Osteoblast (primary cell): ENCODE results near the gene MX2. TPM values are rescaled to one million over a fixed set of nuclear protein-coding genes. Genes with fewer than 3 reads are reported as not detected.
"Not testable (repeated sequence)": the region's sequence is repeated elsewhere in the genome, so short reads cannot be mapped to it uniquely, and the experiment has no call there.

Experiments
- DNase-seq: peaks from one replicate; pipeline ENCODE4 v3.0.0; 2011; ENCODE audit warnings: low spot score, mixed read lengths; ENCODE audit not compliant: insufficient read length; ENCODE audit errors: missing footprints
- H2AFZ ChIP-seq: 2 replicates; pipeline ENCODE4 v1.6.0; 2011; ENCODE audit warnings: mild to moderate bottlenecking, low read length
- H3K27ac ChIP-seq: 2 replicates; pipeline ENCODE4 v1.5.1; 2011; ENCODE audit warnings: mild to moderate bottlenecking, low read depth, low read length, moderate library complexity
- H3K27me3 ChIP-seq: 2 replicates; pipeline ENCODE4 v1.6.0; 2012; ENCODE audit warnings: mild to moderate bottlenecking, control low read depth, inconsistent platforms, low read length, moderate library complexity; ENCODE audit not compliant: insufficient read depth
- H3K36me3 ChIP-seq: 2 replicates; pipeline ENCODE4 v1.5.1; 2011; ENCODE audit warnings: mild to moderate bottlenecking, low read length, control low read depth, moderate library complexity; ENCODE audit not compliant: insufficient read depth
- H3K4me1 ChIP-seq: 2 replicates; pipeline ENCODE4 v1.5.1; 2011; ENCODE audit warnings: mild to moderate bottlenecking, low read length, control low read depth, moderate library complexity; ENCODE audit not compliant: insufficient read depth
- H3K4me2 ChIP-seq: 2 replicates; pipeline ENCODE4 v1.6.0; 2011; ENCODE audit warnings: mild to moderate bottlenecking, low read length; ENCODE audit not compliant: insufficient read depth
- H3K4me3 ChIP-seq: fragments of 200-600 bp; sonication (generic); 3 replicates; pipeline ENCODE4 v1.5.1; 2012; ENCODE audit warnings: mild to moderate bottlenecking, low read length, inconsistent platforms; ENCODE audit not compliant: insufficient read depth
- H3K79me2 ChIP-seq: 2 replicates; pipeline ENCODE4 v1.6.0; 2012; ENCODE audit warnings: mild to moderate bottlenecking, low read length, control low read depth, inconsistent platforms; ENCODE audit not compliant: insufficient read depth
- H3K9me3 ChIP-seq: 2 replicates; pipeline ENCODE4 v1.5.1; 2011; ENCODE audit warnings: low read depth, low read length, control low read depth
- H4K20me1 ChIP-seq: 2 replicates; pipeline ENCODE4 v1.6.0; 2012; ENCODE audit warnings: mild to moderate bottlenecking, low read length, control low read depth; ENCODE audit not compliant: insufficient read depth
- total RNA-seq: library from RNA; depleted of rRNA; stranded (reverse); fragments of >200 nt; gene quantifications from 2 replicates; pipeline ENCODE4 v1.2.3, GENCODE V29; 2012
- TF ChIP-seq, protein P1 (sequence below): IDR thresholded peaks from 2 replicates; pipeline ENCODE4 v1.5.1; 2011; ENCODE audit warnings: mild to moderate bottlenecking, low read depth, low read length, moderate library complexity; ENCODE audit errors: extremely low read depth

The MX2 gene
- total RNA-seq, 1 donor = 14.5 TPM

DNA sequence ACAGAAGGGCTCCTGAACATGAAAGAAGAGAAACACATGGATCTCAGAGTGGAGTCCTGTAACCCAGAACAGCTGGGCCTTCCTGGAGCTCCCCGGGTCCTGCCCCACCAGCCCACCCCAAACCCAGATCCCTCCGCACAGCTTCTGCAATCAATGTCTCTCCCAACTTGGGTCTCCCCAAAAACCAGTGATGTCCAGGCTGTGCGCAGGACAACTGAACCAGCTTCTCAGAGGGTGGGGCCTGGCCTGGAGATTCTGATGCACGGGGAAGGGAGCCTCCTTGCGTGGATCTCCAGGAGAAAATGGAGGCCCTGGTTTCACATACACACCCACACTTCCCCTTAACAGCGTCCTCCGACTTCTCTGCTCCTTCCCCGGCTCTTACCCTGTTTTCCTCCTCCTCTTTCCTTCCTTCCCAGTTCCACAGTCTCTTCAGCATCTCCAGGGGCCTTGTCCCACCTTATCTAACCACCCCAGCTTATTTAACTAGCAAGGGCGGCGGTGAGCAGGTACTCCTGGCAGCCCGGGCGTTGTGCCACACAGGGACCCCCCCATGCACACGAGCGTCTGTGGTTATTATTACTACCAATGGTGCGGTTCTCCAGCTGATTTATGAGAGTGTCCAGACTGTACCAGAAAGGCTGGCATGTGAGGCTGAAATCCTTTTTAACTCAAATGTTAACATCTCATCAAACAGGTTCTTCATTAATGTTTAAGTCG lies 11.2 kb upstream of the MX2 start:
- no peaks in the 10 kb centered on the region for H3K4me1 ChIP-seq
- H4K20me1 ChIP-seq = no peaks in the 10 kb centered on the region
- no peak for DNase-seq
- peaks cover 5% of the 10 kb centered on the region for H3K27me3 ChIP-seq
- TF ChIP-seq, protein P1, sequence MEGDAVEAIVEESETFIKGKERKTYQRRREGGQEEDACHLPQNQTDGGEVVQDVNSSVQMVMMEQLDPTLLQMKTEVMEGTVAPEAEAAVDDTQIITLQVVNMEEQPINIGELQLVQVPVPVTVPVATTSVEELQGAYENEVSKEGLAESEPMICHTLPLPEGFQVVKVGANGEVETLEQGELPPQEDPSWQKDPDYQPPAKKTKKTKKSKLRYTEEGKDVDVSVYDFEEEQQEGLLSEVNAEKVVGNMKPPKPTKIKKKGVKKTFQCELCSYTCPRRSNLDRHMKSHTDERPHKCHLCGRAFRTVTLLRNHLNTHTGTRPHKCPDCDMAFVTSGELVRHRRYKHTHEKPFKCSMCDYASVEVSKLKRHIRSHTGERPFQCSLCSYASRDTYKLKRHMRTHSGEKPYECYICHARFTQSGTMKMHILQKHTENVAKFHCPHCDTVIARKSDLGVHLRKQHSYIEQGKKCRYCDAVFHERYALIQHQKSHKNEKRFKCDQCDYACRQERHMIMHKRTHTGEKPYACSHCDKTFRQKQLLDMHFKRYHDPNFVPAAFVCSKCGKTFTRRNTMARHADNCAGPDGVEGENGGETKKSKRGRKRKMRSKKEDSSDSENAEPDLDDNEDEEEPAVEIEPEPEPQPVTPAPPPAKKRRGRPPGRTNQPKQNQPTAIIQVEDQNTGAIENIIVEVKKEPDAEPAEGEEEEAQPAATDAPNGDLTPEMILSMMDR = no peak
- no peak overlapping the region for H2AFZ ChIP-seq
- H3K4me3 ChIP-seq = no peak overlapping the region
- H3K9me3 ChIP-seq = no peaks in the 10 kb centered on the region
- no peak overlapping the region for H3K27ac ChIP-seq
- no peaks in the 10 kb centered on the region for H3K79me2 ChIP-seq
- H3K36me3 ChIP-seq = no peaks in the 10 kb centered on the region
- H3K4me2 ChIP-seq = no peak overlapping the region

DNA sequence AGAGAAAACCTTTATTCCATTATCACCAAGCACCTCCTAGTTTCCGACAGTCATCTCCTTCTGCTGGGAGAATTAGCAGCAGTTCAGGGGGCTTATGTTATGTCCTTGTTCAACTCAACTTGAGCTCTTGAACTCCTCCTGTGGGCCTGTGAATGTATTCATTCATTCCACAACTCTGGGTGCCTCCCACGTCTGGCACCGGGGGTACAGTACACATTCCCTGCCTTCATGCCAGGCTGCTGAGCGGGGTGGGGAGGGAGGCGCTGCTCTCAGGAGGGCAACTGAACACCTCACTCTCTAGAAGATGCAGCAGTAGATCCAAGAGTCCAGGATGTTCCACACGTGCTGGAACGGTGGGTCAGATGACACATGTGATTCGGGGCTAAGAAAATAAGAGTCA lies 4.3 kb upstream of the MX2 start:
- H4K20me1 ChIP-seq = no peaks in the 10 kb centered on the region
- H2AFZ ChIP-seq = no peak overlapping the region
- no peaks in the 10 kb centered on the region for H3K79me2 ChIP-seq
- TF ChIP-seq, protein P1 = no peak
- no peak overlapping the region for H3K4me2 ChIP-seq
- peaks cover 8% of the 10 kb centered on the region for H3K27me3 ChIP-seq
- no peaks in the 10 kb centered on the region for H3K9me3 ChIP-seq
- peak; percentile 26 for DNase-seq
- H3K4me1 ChIP-seq = peaks cover 10% of the 10 kb centered on the region
- H3K27ac ChIP-seq = no peak overlapping the region
- no peak overlapping the region for H3K4me3 ChIP-seq
- no peaks in the 10 kb centered on the region for H3K36me3 ChIP-seq

DNA sequence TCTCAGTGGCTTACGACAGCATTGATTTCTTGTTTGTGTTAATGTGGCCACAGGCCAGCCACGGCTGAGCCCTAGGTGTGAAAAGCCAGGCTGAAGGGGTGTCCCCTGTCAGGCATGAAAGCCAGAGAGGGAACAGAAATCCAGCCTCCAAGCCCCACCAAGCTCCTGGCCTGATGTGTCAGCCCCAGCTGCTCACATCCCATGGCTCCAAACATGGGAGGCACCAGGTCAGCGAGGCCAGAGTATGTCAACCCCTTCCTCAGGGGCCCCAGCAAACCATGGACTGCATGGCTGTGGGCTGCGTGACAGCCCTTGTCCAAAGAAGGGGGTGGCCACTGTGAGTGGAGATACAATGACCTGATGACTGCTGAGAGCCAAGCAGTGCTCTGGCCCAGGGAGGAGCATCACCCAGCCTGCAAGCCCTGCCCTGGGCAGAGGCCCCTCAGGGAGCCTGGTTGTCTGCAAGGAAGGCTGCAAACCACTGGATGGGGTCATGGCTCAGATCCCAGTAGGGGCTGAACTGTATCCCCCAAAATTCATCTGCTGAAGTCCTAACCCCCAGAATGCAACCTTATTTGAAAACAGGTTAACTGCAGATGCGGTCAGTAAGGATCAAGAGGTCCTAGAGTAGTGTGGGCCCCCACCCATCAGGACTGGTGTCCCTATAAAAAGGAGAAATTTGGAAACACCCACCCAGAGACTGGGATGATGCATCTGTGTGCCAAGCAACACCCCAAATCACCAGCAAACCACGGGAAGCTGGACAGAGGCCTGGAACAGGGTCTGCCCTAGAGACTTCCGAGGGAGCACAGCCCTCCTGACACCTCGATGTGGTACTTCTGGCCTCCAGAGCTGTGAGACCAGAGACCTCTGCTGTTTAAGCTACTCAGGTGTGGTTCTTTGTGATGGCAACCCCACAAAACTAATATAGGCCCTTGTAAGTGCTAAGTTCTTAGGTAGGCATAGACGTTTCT lies 3.3 kb upstream of the MX2 start:
- Histone ChIP-seq H3K36me3 (no peaks in the 10 kb centered on the region), H3K27ac (no peak overlapping the region), H3K27me3 (peaks cover 8% of the 10 kb centered on the region), H3K4me2 (no peak overlapping the region), H3K9me3 (no peaks in the 10 kb centered on the region), H4K20me1 (no peaks in the 10 kb centered on the region), H3K79me2 (no peaks in the 10 kb centered on the region), H3K4me3 (no peak overlapping the region), H2AFZ (no peak overlapping the region), H3K4me1 (peaks cover 10% of the 10 kb centered on the region)
- no peak for DNase-seq
- TF ChIP-seq, protein P1 = no peak

DNA sequence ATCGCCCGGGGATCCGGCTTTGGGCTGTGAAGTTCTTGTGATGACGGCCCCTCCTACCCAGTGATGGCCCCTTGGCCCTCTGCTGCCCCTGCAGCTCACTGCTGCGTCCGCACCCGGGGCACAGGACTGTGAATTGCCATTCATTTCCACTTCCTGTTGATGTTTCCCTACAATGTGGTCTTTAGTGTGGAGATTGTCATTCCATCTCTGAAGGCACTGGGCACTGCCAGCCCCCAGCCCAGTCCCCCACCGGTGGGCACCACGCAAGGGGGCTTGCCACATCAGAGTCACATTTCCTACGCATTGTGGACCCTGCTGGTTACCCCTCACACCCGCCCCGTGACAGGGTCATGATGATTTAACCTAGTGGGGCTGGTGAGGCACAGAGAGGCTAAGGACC lies 2.5 kb upstream of the MX2 start:
- H3K4me2 ChIP-seq = no peak overlapping the region
- TF ChIP-seq, protein P1 = no peak

DNA sequence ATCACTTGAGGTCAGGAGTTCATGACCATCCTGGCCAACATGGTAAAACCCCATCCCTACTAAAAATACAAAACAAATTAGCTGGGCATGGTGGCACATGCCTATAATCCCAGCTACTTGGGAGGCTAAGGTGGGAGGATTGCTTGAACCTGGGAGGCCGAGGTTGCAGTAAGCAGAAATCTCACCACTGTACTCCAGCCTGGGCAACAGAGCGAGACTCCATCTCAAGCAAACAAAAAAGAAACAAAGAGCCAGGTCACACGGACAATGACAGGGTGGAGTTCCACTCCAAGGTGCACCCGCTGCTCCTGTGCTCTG lies 2.1 kb upstream of the MX2 start:
- H3K9me3 ChIP-seq, H2AFZ ChIP-seq, H4K20me1 ChIP-seq, DNase-seq, H3K79me2 ChIP-seq, H3K4me3 ChIP-seq, H3K27me3 ChIP-seq, H3K36me3 ChIP-seq, H3K4me2 ChIP-seq, H3K4me1 ChIP-seq, H3K27ac ChIP-seq: not testable (repeated sequence)

More for the DNA sequence above, 2.5 kb upstream of the MX2 start:
- peaks cover 10% of the 10 kb centered on the region for H3K4me1 ChIP-seq
- H2AFZ ChIP-seq = no peak overlapping the region
- peak; percentile 32 for DNase-seq
- peaks cover 8% of the 10 kb centered on the region for H3K27me3 ChIP-seq
- H3K27ac ChIP-seq = no peak overlapping the region
- H4K20me1 ChIP-seq = no peaks in the 10 kb centered on the region
- H3K79me2 ChIP-seq = no peaks in the 10 kb centered on the region
- no peaks in the 10 kb centered on the region for H3K9me3 ChIP-seq
- no peaks in the 10 kb centered on the region for H3K36me3 ChIP-seq
- no peak overlapping the region for H3K4me3 ChIP-seq
